GM21529 (cell line): Measurements from ENCODE around the gene A3GALT2.

Experiments used
- ATAC-seq: cut with Tn5 transposase; IDR thresholded peaks from one replicate; pipeline ENCODE4 v1.9.1; 2021; ENCODE audit not compliant: unreplicated experiment

Gene A3GALT2

GRCh38 chr1:33350611-33351280 is 29.8 kb upstream of the A3GALT2 start:
- ATAC-seq = no peak

- ATAC-seq = peak; percentile 75
These were observed 29.1 kb upstream of the A3GALT2 start for GRCh38 chr1:33349778-33350610.

- peak; percentile 23 for ATAC-seq
These were observed 28.3 kb upstream of the A3GALT2 start for GRCh38 chr1:33349081-33349759.

- no peak for ATAC-seq
These were observed 27.8 kb upstream of the A3GALT2 start for GRCh38 chr1:33348676-33349080.

GRCh38 chr1:33348194-33348593 is 27.3 kb upstream of the A3GALT2 start:
- no peak for ATAC-seq

- no peak for ATAC-seq
These were observed 26.7 kb upstream of the A3GALT2 start for GRCh38 chr1:33347650-33347992.

- no peak for ATAC-seq
These were observed 26.2 kb upstream of the A3GALT2 start for GRCh38 chr1:33346927-33347649.

GRCh38 chr1:33346533-33346926 is 25.6 kb upstream of the A3GALT2 start:
- ATAC-seq = no peak

GRCh38 chr1:33344896-33345560 is 24.1 kb upstream of the A3GALT2 start:
- no peak for ATAC-seq

- no peak for ATAC-seq
These were observed 22.6 kb upstream of the A3GALT2 start for GRCh38 chr1:33343539-33343938.

GRCh38 chr1:33342041-33342723 is 21.3 kb upstream of the A3GALT2 start:
- no peak for ATAC-seq

GRCh38 chr1:33341190-33341589 is 20.3 kb upstream of the A3GALT2 start:
- ATAC-seq = no peak

- ATAC-seq = no peak
These were observed 18.5 kb upstream of the A3GALT2 start for GRCh38 chr1:33339413-33339812.

GRCh38 chr1:33338440-33339211 is 17.7 kb upstream of the A3GALT2 start:
- no peak for ATAC-seq

- ATAC-seq = no peak
These were observed 17.1 kb upstream of the A3GALT2 start for GRCh38 chr1:33338048-33338439.

- no peak for ATAC-seq
These were observed 16.5 kb upstream of the A3GALT2 start for GRCh38 chr1:33337441-33337840.

GRCh38 chr1:33336580-33336979 is 15.7 kb upstream of the A3GALT2 start:
- ATAC-seq = no peak

GRCh38 chr1:33335020-33335419 is 14.1 kb upstream of the A3GALT2 start:
- no peak for ATAC-seq

- ATAC-seq = no peak
These were observed 13.2 kb upstream of the A3GALT2 start for GRCh38 chr1:33334081-33334552.
